Prostate gland (tissue), 2 donors: Measurements from ENCODE around the gene RIT2.

ENCODE experiments used
- CTCF ChIP-seq, 4 experiments: fragments of 200-600 bp in 2 of 4; fragments of 450-650 bp in 2 of 4; sonication (generic) in 2 of 4; IDR thresholded peaks; 1 replicate in 3 of 4; 2 replicates in 1 of 4; pipeline ENCODE4 v1.5.1; 2016 to 2019; ENCODE audit warnings: antibody characterized with exemption in 4 of 4, mild to moderate bottlenecking in 2 of 4, moderate library complexity in 2 of 4
- POLR2A ChIP-seq: fragments of 450-650 bp; IDR thresholded peaks from one replicate; pipeline ENCODE4 v1.6.1; 2016; ENCODE audit warnings: antibody characterized with exemption, mild to moderate bottlenecking
- POLR2AphosphoS5 ChIP-seq: sonication (generic); formaldehyde crosslinking; IDR thresholded peaks from one replicate; pipeline ENCODE4 v1.6.1; 2017; ENCODE audit warnings: antibody characterized with exemption

GRCh38 chr18:42893977-42894376 lies 221.5 kb downstream of the RIT2 start:
- no peak for TF ChIP-seq POLR2A
- TF ChIP-seq CTCF (IDR thresholded peaks at IDR 0.05): no peak
- TF ChIP-seq POLR2AphosphoS5: no peak
